ENCODE results near the gene GTF2F2.

- TF ChIP-seq ELF4 (IDR thresholded peaks at IDR 0.05) (no peak), ZNF384 (IDR thresholded peaks at IDR 0.05) (no peak), SP1 (IDR thresholded peaks at IDR 0.05) (no peak), NFRKB (IDR thresholded peaks at IDR 0.05) (no peak), FOXK2 (IDR thresholded peaks at IDR 0.05) (no peak), HDGF (IDR thresholded peaks at IDR 0.05; ENCODE audit: borderline replicate concordance) (no peak), PKNOX1 (IDR thresholded peaks at IDR 0.05) (no peak), FOXM1 (IDR thresholded peaks at IDR 0.05; ENCODE audit: borderline replicate concordance) (no peak), FOXA1 (IDR thresholded peaks at IDR 0.05) (no peak)
These were observed 46.5 kb upstream of the GTF2F2 start for GRCh38 chr13:45073809-45074208.

Measured in HEK293T (cell line).